HAP-1 (cell line): Measurements from ENCODE around the gene HELZ2.

Experiments
- DNase-seq, 2 experiments: peaks; one replicate each; pipeline ENCODE4 v3.0.0-alpha.2; 2016 to 2020; ENCODE audit warnings: low spot score in 2 of 2
- H3K27me3 ChIP-seq: fragments of 250-450 bp; sonication (Bioruptor Pico); 2 replicates; pipeline ENCODE4 v1.5.1; 2020; ENCODE audit warnings: low read depth, mild to moderate bottlenecking, moderate library complexity
- H3K36me3 ChIP-seq: fragments of 250-450 bp; sonication (Bioruptor Pico); replicated peaks from 2 replicates; pipeline ENCODE4 v1.5.1; 2020; ENCODE audit warnings: mild to moderate bottlenecking
- H3K4me1 ChIP-seq: fragments of 250-450 bp; sonication (Bioruptor Pico); 2 replicates; pipeline ENCODE4 v1.5.1; 2020; ENCODE audit warnings: mild to moderate bottlenecking
- H3K4me3 ChIP-seq: fragments of 250-450 bp; sonication (Bioruptor Pico); 2 replicates; pipeline ENCODE4 v1.5.1; 2020; ENCODE audit warnings: mild to moderate bottlenecking, moderate library complexity
- H3K9me3 ChIP-seq: fragments of 250-450 bp; sonication (Bioruptor Pico); 2 replicates; pipeline ENCODE4 v1.5.1; 2020; ENCODE audit warnings: mild to moderate bottlenecking, moderate library complexity
- in situ Hi-C: fragments of 300-500 bp; cut with MboI; formaldehyde crosslinking; loops from 3 replicates; pipeline ENCODE4 v1.14.3; 2020; ENCODE audit warnings: low sequenced_read_pairs, inconsistent platforms, mixed read lengths

The HELZ2 gene

GRCh38 chr20:63591147-63591533 lies 17.1 kb upstream of the HELZ2 start:
- H3K27me3 ChIP-seq: no peaks in the 10 kb centered on the region
- in situ Hi-C loops: no loop called here
- H3K36me3 ChIP-seq: peaks cover 18% of the 10 kb centered on the region; the same call in 1 of the 2 replicates
- no peaks in the 10 kb centered on the region for H3K9me3 ChIP-seq
- no peak overlapping the region for H3K4me3 ChIP-seq
- DNase-seq: no peak
- H3K4me1 ChIP-seq: no peaks in the 10 kb centered on the region

- no peaks in the 10 kb centered on the region for H3K27me3 ChIP-seq
- DNase-seq: no peak
- no peaks in the 10 kb centered on the region for H3K4me1 ChIP-seq
- no peak overlapping the region for H3K4me3 ChIP-seq
- H3K9me3 ChIP-seq: no peaks in the 10 kb centered on the region
- in situ Hi-C loops: no loop called here
- peaks cover 12% of the 10 kb centered on the region; the same call in 1 of the 2 replicates for H3K36me3 ChIP-seq
These were observed 16.4 kb upstream of the HELZ2 start for GRCh38 chr20:63590218-63591146.

- H3K36me3 ChIP-seq: peaks cover 12% of the 10 kb centered on the region; the same call in 1 of the 2 replicates
- no peak overlapping the region for H3K4me3 ChIP-seq
- no peaks in the 10 kb centered on the region for H3K9me3 ChIP-seq
- in situ Hi-C loops: no loop called here
- H3K27me3 ChIP-seq: no peaks in the 10 kb centered on the region
- no peaks in the 10 kb centered on the region for H3K4me1 ChIP-seq
- no peak for DNase-seq
These were observed 15.5 kb upstream of the HELZ2 start for GRCh38 chr20:63589261-63590217.

DNA sequence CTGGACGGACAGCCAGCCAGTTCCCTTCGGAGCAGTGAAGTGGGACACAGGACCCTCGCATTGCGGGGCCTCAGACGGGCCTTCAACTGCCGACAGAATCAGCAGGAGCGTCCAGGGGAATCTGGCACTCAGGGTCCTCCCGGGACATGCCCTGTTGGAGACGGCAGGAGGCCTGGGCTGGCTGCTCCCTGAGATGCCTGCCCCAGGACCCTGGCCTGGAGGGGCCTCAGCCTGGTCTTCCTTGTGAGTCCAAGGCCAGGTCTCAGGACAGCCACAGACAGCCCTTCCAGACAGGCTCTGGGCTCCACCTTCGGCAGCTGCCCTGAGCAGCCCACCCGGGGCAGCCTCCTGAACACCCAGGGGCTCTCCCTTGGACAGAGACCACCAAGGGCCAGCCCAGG lies 14.6 kb upstream of the HELZ2 start:
- Histone ChIP-seq H3K9me3 (no peaks in the 10 kb centered on the region), H3K4me3 (no peak overlapping the region), H3K36me3 (peaks cover 12% of the 10 kb centered on the region; the same call in 1 of the 2 replicates), H3K27me3 (no peaks in the 10 kb centered on the region), H3K4me1 (no peaks in the 10 kb centered on the region)
- no peak for DNase-seq
- in situ Hi-C loops: no loop called here

DNA sequence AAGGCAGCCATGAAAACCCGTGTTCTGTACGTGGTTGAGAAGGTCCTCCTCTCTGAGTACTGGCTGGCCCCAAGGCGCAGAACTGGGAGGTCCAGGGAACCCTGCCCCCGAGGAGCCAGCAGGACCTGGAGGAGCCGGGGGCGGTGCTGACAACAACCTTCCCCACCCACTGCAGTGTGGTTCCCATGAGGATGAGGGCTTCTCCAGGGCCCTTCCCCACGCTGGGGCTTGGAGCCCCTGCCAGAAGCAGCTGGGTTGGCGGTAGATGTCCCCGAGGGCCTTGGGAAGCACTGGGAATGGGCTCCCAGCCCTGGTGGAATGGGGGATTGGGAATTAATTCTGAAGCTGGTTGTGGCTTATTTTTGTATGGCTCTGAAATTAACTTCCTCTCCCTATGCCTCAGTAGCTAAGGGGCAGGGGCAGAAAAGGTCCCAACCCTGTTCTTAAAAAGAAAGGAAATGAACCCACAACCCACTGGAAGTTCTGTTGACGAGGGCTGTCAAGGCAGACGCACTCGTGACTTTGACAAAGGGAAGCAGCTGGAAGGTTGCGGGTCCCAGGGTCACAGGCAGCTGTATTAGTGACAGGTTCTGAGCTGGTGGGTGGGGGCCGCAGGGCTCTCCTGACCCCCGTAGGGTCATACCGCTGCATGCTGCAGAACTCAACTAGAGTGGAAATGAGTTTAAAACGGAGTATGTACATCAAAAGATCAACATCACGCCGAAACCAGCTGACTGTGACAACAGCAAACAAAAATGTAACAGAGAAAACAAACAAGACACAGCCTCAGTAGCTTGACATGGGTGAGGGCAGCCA lies 13.9 kb upstream of the HELZ2 start:
- Histone ChIP-seq H3K4me1 (no peaks in the 10 kb centered on the region), H3K36me3 (peaks cover 12% of the 10 kb centered on the region; the same call in 1 of the 2 replicates), H3K9me3 (no peaks in the 10 kb centered on the region), H3K4me3 (no peak overlapping the region), H3K27me3 (no peaks in the 10 kb centered on the region)
- DNase-seq: no peak
- in situ Hi-C loops: no loop called here

DNA sequence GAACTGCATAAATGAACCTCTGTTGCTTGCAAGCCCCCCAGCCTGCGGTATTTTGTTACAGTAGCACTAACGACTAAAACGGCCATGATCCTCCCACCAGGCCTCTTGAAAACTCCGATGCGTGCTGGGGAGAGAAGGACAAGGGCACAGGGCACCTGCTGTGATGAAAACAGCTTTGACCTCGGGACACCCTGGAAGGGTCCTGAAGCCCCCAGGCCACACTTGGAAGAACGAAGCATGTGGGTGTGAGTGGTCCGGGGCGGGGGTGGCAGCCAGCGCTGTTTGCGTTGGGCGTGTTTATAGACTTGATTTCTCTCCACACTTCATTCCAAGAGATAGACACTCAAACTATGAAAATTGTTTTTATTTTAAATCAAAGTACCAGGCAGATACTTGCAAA lies 13.2 kb upstream of the HELZ2 start:
- Histone ChIP-seq H3K4me3 (no peak overlapping the region), H3K4me1 (no peaks in the 10 kb centered on the region), H3K36me3 (peaks cover 12% of the 10 kb centered on the region; the same call in 1 of the 2 replicates), H3K27me3 (no peaks in the 10 kb centered on the region), H3K9me3 (no peaks in the 10 kb centered on the region)
- DNase-seq: no peak
- in situ Hi-C loops: no loop called here

DNA sequence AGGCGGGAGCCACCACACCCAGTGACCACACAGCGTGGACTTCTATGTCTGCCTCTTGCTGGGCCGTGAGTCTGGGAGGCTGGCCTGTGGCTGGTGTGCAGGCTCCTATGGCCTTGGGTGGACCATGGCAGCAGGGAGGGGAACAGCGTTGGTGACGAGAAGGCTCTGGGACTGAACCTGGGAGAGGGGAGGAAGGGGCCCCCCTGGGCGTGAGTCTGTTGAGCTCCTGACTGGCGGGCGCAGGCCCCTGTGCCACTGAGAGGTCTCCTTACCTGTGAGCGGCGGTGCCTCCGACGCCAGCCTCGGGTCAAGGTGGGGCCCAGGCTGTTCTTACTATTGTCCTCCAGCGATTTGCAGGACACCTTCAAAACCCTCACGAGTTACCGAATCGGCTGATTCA lies 12.8 kb upstream of the HELZ2 start:
- no peak overlapping the region for H3K4me3 ChIP-seq
- no peaks in the 10 kb centered on the region for H3K27me3 ChIP-seq
- in situ Hi-C loops: no loop called here
- no peak for DNase-seq
- no peaks in the 10 kb centered on the region for H3K9me3 ChIP-seq
- peaks cover 8% of the 10 kb centered on the region; the same call in 1 of the 2 replicates for H3K36me3 ChIP-seq
- no peaks in the 10 kb centered on the region for H3K4me1 ChIP-seq

- H3K36me3 ChIP-seq: peaks cover 5% of the 10 kb centered on the region; the same call in 1 of the 2 replicates
- in situ Hi-C loops: no loop called here
- H3K4me1 ChIP-seq: no peaks in the 10 kb centered on the region
- H3K9me3 ChIP-seq: no peaks in the 10 kb centered on the region
- H3K27me3 ChIP-seq: no peaks in the 10 kb centered on the region
- no peak overlapping the region for H3K4me3 ChIP-seq
- DNase-seq: no peak
These were observed 11.9 kb upstream of the HELZ2 start for GRCh38 chr20:63585616-63586565.

DNA sequence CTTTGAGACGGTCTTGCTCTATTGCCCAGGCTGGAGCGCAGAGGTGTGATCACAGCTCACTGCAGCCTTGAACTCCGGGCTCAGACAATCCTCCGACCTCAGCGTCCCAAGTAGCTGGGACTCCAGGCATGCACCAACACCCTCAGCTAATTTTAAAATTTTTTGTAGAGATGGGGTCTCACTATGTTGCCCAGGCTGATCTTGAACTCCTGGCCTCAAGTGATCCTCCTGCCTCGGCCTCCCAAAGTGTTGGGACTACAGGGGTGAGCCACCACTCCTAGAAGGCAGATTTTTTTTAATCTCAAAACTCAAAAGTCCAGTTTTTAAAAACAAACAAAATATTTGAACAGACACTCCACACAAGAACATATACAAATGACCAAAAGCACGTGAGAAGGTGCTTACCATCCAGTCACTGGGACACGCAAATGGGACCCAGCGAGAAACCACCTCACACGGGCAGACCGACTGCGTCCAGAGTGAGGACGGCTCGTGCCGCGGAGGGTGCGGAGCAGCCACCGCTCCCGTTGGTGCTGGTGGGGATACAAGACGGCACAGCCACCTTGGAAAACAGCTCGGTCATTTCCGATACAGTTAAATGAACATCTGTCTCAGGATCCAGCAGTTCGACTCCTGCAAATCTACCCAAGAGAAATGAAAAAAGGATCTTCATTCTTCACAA lies 8.5 kb upstream of the HELZ2 start:
- H3K27me3 ChIP-seq: no peaks in the 10 kb centered on the region
- H3K36me3 ChIP-seq: no peaks in the 10 kb centered on the region
- H3K4me1 ChIP-seq: no peaks in the 10 kb centered on the region
- no peaks in the 10 kb centered on the region for H3K9me3 ChIP-seq
- in situ Hi-C loops: no loop called here
- no peak overlapping the region for H3K4me3 ChIP-seq
- no peak for DNase-seq

GRCh38 chr20:63580796-63581461 lies 6.9 kb upstream of the HELZ2 start:
- no peaks in the 10 kb centered on the region for H3K36me3 ChIP-seq
- H3K27me3 ChIP-seq: no peaks in the 10 kb centered on the region
- DNase-seq: no peak
- in situ Hi-C loops: no loop called here
- H3K4me3 ChIP-seq: no peak overlapping the region
- H3K4me1 ChIP-seq: no peaks in the 10 kb centered on the region
- no peaks in the 10 kb centered on the region for H3K9me3 ChIP-seq

- Histone ChIP-seq H3K4me3 (no peak overlapping the region), H3K36me3 (no peaks in the 10 kb centered on the region), H3K27me3 (no peaks in the 10 kb centered on the region), H3K9me3 (no peaks in the 10 kb centered on the region), H3K4me1 (peaks cover 3% of the 10 kb centered on the region; the same call in 1 of the 2 replicates)
- in situ Hi-C loops: no loop called here
- no peak for DNase-seq
These were observed 5.1 kb upstream of the HELZ2 start for GRCh38 chr20:63579017-63579694.
